ENCODE results near the gene TMOD2. TPM values are rescaled to one million over a fixed set of nuclear protein-coding genes. Genes with fewer than 3 reads are reported as not detected.

The TMOD2 gene
- total RNA-seq, 4 donors from 2014 or later = 1.8 to 6.8 (median 5.3) TPM

DNA sequence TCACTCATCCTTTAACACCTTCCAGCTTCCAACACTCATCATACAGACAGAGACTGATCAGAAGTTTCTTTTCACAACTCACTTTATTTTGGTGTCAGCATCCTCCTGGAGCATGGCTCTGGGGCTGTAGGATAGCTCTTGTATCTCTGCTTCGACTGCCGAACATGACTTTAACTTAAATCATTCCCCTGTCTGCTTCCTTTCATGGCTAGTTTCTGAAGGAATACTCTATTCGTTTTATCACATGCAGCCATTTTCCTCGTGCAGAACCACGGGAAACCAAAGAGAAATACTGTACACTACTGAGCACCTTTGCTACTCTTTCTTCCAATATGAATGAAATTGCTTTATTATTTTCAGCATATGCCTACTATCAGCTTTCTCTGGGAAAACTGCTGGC lies 2.1 kb upstream of the TMOD2 start:
- 84 to 86% methylated on average over 5 of the region's 5 CpGs for WGBS, 2 donors (ENCODE audit: low coverage in 1 of 2)
- Histone ChIP-seq H3K27ac (no peak overlapping the region), H3K27me3 (peaks cover 9% of the 10 kb centered on the region), H3K9me3 (no peaks in the 10 kb centered on the region), H3K4me1 (peaks cover 0 to 20% (median 10%) of the 10 kb centered on the region in 4 donors), H3K36me3 (no peaks in the 10 kb centered on the region), H3K4me3 (no peak overlapping the region)
- no peak for DNase-seq
- in situ Hi-C loops (cut with MboI; ENCODE audit: low pct_ligation_motif_present in 1 of 4, low pct_unique_long_range_greater_than_20kb in 1 of 4, low sequenced_read_pairs in 3 of 4) = no loop called here
- TF ChIP-seq POLR2AphosphoS5 (IDR thresholded peaks at IDR 0.05) (no peak), EP300 (IDR thresholded peaks at IDR 0.05; ENCODE audit: low read depth) (no peak), POLR2A (IDR thresholded peaks at IDR 0.05) (no peak)
- intact Hi-C loops (cut with DNase I; ENCODE audit: low total_unique reads) = no loop called here

DNA sequence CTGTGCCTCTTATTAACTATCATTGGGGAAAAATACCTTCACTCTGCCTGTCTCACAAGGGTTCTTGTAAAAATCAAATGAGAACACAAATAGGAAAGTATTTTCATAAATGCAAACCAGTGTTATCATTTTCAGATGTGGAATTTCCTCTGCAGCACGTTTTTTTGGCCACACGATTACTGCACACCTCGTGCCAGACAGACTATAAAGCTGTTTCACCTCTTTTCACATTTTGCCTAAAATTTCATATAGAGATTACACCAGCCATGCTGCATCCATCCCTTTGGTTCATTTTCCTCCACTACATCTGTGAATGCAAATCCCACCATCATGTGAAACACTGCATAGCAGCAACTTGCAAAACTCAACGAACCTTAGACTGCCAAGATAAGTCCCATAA lies 1.2 kb upstream of the TMOD2 start:
- Histone ChIP-seq H3K9me3 (no peaks in the 10 kb centered on the region), H3K27me3 (peaks cover 9% of the 10 kb centered on the region), H3K27ac (no peak overlapping the region), H3K4me1 (peaks cover 0 to 20% (median 10%) of the 10 kb centered on the region in 4 donors), H3K4me3 (no peak overlapping the region), H3K36me3 (no peaks in the 10 kb centered on the region)
- 71 to 80% methylated on average over 4 of the region's 4 CpGs for WGBS, 2 donors (ENCODE audit: low coverage in 1 of 2)
- no peak for DNase-seq
- intact Hi-C loops (cut with DNase I; ENCODE audit: low total_unique reads) = no loop called here
- in situ Hi-C loops (cut with MboI; ENCODE audit: low pct_ligation_motif_present in 1 of 4, low pct_unique_long_range_greater_than_20kb in 1 of 4, low sequenced_read_pairs in 3 of 4) = loop anchor here in 1 of 4 donors (25.0 kb wide), 1 partner anchor 112 kb away; no protein-coding TSS in a partner anchor
- TF ChIP-seq EP300 (IDR thresholded peaks at IDR 0.05; ENCODE audit: low read depth) (no peak), POLR2A (IDR thresholded peaks at IDR 0.05) (no peak), POLR2AphosphoS5 (IDR thresholded peaks at IDR 0.05) (no peak)
- TF ChIP-seq, protein P1, sequence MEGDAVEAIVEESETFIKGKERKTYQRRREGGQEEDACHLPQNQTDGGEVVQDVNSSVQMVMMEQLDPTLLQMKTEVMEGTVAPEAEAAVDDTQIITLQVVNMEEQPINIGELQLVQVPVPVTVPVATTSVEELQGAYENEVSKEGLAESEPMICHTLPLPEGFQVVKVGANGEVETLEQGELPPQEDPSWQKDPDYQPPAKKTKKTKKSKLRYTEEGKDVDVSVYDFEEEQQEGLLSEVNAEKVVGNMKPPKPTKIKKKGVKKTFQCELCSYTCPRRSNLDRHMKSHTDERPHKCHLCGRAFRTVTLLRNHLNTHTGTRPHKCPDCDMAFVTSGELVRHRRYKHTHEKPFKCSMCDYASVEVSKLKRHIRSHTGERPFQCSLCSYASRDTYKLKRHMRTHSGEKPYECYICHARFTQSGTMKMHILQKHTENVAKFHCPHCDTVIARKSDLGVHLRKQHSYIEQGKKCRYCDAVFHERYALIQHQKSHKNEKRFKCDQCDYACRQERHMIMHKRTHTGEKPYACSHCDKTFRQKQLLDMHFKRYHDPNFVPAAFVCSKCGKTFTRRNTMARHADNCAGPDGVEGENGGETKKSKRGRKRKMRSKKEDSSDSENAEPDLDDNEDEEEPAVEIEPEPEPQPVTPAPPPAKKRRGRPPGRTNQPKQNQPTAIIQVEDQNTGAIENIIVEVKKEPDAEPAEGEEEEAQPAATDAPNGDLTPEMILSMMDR (IDR thresholded peaks at IDR 0.05) = no peak

DNA sequence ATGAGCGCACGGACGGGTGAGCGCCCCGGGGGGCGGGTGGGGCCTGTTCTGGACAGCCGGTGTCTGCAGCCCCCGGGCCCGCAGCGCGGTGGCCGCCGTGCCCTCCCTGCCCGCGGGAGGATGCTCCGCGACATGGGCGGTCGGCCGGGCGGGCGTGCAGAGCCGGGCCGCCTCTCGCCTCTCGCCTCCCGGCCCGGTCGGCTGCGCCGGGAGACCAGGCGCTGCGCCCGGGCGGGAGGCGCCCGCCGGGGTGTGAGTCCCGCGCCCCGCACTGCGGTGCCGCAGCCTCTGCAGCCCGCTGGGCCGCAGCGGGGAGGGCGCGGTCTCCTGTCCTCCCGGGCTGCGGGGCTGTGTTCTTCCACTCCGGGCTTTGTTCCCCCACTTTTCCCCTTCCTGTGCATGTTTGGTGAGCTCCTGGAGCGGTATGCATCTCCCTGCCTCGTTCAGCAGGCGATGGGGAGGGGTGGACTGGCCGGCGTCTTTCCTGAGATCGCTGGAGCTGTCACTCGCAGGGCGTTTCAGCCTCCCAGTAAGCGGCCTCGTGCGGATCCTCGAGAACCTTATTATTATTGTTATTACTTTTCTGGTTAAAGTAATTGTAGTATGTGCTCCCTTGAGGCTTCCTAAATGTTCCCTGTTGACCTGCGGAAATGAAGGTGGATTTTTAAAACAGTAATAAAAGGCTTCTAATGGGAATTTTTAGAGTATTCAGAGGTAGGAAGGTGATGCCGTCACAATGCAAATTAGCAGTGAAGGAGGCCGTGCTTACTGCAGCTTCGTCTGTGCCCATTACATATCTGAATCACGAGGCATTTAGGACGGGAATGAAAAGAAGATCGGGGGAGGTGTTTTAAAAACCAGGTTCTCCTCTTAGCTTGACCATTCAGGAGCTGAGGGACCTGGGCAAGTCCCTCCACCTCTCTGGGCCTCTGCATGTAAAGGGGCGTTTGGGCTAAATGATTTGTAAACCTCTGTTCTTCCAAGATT lies 593 bp downstream of the TMOD2 start:
- in situ Hi-C loops (cut with MboI; ENCODE audit: low pct_ligation_motif_present in 1 of 4, low pct_unique_long_range_greater_than_20kb in 1 of 4, low sequenced_read_pairs in 3 of 4) (loop anchor here in 1 of 4 donors (25.0 kb wide), 1 partner anchor 110 kb away; no protein-coding TSS in a partner anchor), intact Hi-C loops (cut with DNase I; ENCODE audit: low total_unique reads) (no loop called here)
- WGBS, 2 donors (ENCODE audit: low coverage in 1 of 2) = 4 to 27% methylated on average over 4 to 38 of the region's 71 CpGs
- Histone ChIP-seq H3K36me3 (no peaks in the 10 kb centered on the region), H3K4me1 (peaks cover 0 to 20% (median 10%) of the 10 kb centered on the region in 4 donors), H3K27me3 (peaks cover 9% of the 10 kb centered on the region), H3K9me3 (no peaks in the 10 kb centered on the region), H3K27ac (peak overlapping the region; percentile 64 to 84 (median 82)), H3K4me3 (peak overlapping the region; percentile 76 to 92 (median 80))
- no peak for TF ChIP-seq EP300 (IDR thresholded peaks at IDR 0.05; ENCODE audit: low read depth)
- no peak for TF ChIP-seq POLR2A (IDR thresholded peaks at IDR 0.05)
- TF ChIP-seq, protein P1 (IDR thresholded peaks at IDR 0.05) = no peak
- TF ChIP-seq POLR2AphosphoS5 (IDR thresholded peaks at IDR 0.05) = no peak
- peak; percentile 30 for DNase-seq

DNA sequence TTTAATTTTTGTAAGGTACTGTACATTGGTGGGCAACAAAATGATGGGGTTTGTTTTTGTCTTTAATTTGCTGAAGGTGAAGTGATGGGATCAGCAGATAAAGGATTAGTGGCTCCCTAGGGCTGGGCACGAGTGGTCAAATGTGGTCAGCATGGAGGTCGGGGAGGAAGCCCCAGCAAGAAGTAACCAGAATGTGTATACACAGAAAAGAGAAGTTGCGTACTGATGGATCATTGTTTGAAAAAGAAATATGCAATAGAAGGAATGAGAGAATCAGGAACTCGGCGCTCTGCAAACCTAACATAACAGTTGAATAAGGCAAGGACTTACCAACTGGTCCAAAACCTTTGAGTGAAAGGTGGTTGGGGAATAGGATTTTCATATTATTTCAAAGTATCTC lies 1.5 kb downstream of the TMOD2 start:
- no peak overlapping the region for H3K27ac ChIP-seq

More for the DNA sequence above, 1.5 kb downstream of the TMOD2 start:
- Histone ChIP-seq H3K4me1 (peaks cover 0 to 20% (median 10%) of the 10 kb centered on the region in 4 donors), H3K9me3 (no peaks in the 10 kb centered on the region), H3K36me3 (no peaks in the 10 kb centered on the region), H3K4me3 (no peak overlapping the region), H3K27me3 (peaks cover 9% of the 10 kb centered on the region)
- no peak for DNase-seq
- TF ChIP-seq EP300 (IDR thresholded peaks at IDR 0.05; ENCODE audit: low read depth) = no peak
- TF ChIP-seq POLR2A (IDR thresholded peaks at IDR 0.05) = no peak
- TF ChIP-seq, protein P1 (IDR thresholded peaks at IDR 0.05) = no peak
- no peak for TF ChIP-seq POLR2AphosphoS5 (IDR thresholded peaks at IDR 0.05)
- WGBS, 2 donors (ENCODE audit: low coverage in 1 of 2) = 81 to 82% methylated on average over 5 of the region's 5 CpGs
- in situ Hi-C loops (cut with MboI; ENCODE audit: low pct_ligation_motif_present in 1 of 4, low pct_unique_long_range_greater_than_20kb in 1 of 4, low sequenced_read_pairs in 3 of 4) (loop anchor here in 1 of 4 donors (25.0 kb wide), 1 partner anchor 109 kb away; no protein-coding TSS in a partner anchor), intact Hi-C loops (cut with DNase I; ENCODE audit: low total_unique reads) (no loop called here)

Measured in transverse colon (tissue), 4 donors.